BJ (cell line): ENCODE data around the gene ZNF280D. TPM values are rescaled to one million over a fixed set of nuclear protein-coding genes. Genes with fewer than 3 reads are reported as not detected.

Experiments used
- CTCF ChIA-PET: fragments of 350-600 bp; formaldehyde crosslinking; extraction: SDS; loops from one replicate; lab custom pipeline; 2021; ENCODE audit warnings: antibody characterized with exemption, inconsistent platforms; lab: Yijun Ruan, JAX
- POLR2A ChIA-PET: fragments of 300-600 bp; sonication (Branson Sonifier 250); formaldehyde crosslinking; extraction: SDS; loops from one replicate; lab custom pipeline; 2021; ENCODE audit warnings: antibody characterized with exemption; lab: Charles Lee
- DNase-seq: peaks from one replicate; pipeline ENCODE4 v3.0.0-alpha.2; 2011; ENCODE audit warnings: low read depth
- H3K27me3 ChIP-seq: 2 replicates; pipeline ENCODE4 v1.6.0; 2011; ENCODE audit warnings: low read length; ENCODE audit not compliant: control insufficient read depth, insufficient read depth
- H3K36me3 ChIP-seq: 2 replicates; pipeline ENCODE4 v1.5.1; 2011; ENCODE audit warnings: low read length; ENCODE audit not compliant: control insufficient read depth, insufficient read depth
- H3K4me3 ChIP-seq: 2 replicates; pipeline ENCODE4 v1.5.1; 2011; ENCODE audit warnings: low read depth, mild to moderate bottlenecking, control low read depth, low read length
- polyA plus RNA-seq: library from polyadenylated mRNA; depleted of rRNA; stranded (reverse); fragments of >200 nt; gene quantifications from 2 replicates; pipeline ENCODE4 v1.2.3, GENCODE V29; 2011
- TF ChIP-seq, protein P1 (sequence below): IDR thresholded peaks from 2 replicates; pipeline ENCODE4 v1.5.1; 2011; ENCODE audit warnings: low read depth, mild to moderate bottlenecking, control low read depth, inconsistent platforms, low read length, moderate library complexity; ENCODE audit not compliant: insufficient read depth

Gene ZNF280D
- polyA plus RNA-seq, 1 experiment: 4.0 TPM

DNA sequence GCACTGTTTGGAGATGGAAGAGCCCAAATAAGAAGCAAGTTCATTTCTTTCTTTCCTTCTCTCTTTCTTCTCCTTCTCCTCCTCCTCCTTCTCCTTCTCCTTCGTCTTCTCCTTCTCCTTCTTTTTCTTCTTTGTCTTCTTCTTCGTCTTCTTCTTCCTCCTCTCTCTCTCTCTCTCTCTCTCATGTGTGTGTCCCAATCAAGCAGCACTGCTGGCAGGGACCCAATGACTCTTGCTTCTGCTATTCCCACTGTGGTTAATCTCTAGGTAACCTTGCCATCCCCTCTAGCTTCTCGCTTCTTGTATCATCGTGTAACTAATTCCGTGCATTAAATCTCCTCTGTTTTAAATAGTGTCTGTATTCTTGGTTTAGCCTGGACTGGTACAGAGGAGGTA lies 26.1 kb upstream of the ZNF280D start:
- Histone ChIP-seq H3K4me3 (no peak overlapping the region), H3K36me3 (no peaks in the 10 kb centered on the region), H3K27me3 (no peaks in the 10 kb centered on the region)
- POLR2A ChIA-PET: interaction anchor here (0.6 kb wide), 1 partner anchor 40 kb away, joined by 5 read pairs; no protein-coding TSS in a partner anchor
- TF ChIP-seq, protein P1, sequence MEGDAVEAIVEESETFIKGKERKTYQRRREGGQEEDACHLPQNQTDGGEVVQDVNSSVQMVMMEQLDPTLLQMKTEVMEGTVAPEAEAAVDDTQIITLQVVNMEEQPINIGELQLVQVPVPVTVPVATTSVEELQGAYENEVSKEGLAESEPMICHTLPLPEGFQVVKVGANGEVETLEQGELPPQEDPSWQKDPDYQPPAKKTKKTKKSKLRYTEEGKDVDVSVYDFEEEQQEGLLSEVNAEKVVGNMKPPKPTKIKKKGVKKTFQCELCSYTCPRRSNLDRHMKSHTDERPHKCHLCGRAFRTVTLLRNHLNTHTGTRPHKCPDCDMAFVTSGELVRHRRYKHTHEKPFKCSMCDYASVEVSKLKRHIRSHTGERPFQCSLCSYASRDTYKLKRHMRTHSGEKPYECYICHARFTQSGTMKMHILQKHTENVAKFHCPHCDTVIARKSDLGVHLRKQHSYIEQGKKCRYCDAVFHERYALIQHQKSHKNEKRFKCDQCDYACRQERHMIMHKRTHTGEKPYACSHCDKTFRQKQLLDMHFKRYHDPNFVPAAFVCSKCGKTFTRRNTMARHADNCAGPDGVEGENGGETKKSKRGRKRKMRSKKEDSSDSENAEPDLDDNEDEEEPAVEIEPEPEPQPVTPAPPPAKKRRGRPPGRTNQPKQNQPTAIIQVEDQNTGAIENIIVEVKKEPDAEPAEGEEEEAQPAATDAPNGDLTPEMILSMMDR: no peak
- CTCF ChIA-PET: interaction anchor here (0.7 to 1.3 kb wide), 5 partner anchors 26 to 263 kb away, joined by 3 to 6 read pairs (median 3); partner anchors contain the start of gene ZNF280D
- DNase-seq: peak; percentile 59

DNA sequence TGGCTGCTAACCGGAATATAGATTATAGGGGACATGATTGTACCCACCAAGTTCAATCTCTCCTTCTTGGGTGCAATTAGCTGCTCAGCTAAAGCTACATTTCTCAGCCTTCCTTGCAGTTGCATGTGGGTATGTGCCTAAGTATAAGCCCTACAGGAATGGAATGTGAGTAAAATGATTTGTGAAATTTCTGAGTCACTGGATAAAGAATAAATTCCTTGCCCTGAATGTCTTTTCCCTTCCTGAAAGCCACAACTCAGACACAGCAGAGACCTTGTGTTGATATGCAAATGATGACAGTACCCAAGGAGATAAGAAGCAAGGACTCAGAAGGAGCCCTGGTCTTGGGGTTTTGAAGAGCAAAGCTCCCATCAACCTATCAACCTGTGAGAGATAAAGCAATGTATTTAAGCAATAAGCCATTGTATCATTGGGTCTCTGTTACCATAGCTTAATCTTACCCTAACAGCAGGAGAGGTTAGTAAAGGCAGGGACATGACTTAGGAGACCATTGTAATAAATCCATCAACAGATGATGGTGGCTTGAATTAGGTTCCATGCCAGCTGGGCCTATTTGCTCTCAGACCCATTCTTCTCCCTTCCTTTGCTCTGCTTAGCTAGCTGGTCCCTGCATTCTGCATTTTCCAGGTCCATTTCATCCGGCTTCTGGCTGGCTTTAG lies 25.6 kb upstream of the ZNF280D start:
- DNase-seq: peak; percentile 41
- Histone ChIP-seq H3K27me3 (no peaks in the 10 kb centered on the region), H3K4me3 (no peak overlapping the region), H3K36me3 (no peaks in the 10 kb centered on the region)
- ChIA-PET POLR2A (no interaction called here), CTCF (interaction anchor here (0.7 to 1.6 kb wide), 4 partner anchors 25 to 262 kb away, joined by 3 read pairs; partner anchors contain the start of gene ZNF280D)
- TF ChIP-seq, protein P1: no peak

DNA sequence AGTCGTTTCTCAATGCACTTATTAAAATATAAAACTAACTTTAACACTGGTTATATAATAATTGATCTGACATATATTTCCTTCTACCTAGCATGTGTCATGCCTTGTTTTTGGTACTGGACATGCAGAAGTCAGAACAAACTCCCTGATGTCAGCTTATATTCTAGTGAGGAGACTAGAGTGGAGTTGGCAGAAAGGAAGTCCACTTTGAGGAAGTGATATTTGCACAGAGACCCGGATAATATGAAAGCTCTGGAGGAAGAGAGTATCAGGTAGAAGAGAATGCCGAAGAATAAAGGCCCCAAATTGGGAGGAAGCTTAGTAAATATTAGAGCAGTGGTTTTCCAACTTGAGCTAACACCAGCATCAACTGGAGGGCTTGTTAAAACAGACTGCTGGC lies 24.6 kb upstream of the ZNF280D start:
- TF ChIP-seq, protein P1: no peak
- Histone ChIP-seq H3K27me3 (no peaks in the 10 kb centered on the region), H3K36me3 (no peaks in the 10 kb centered on the region), H3K4me3 (no peak overlapping the region)
- POLR2A ChIA-PET: interaction anchor here (0.6 kb wide), 1 partner anchor 20 kb away, joined by 4 read pairs; no protein-coding TSS in a partner anchor
- DNase-seq: no peak
- CTCF ChIA-PET: interaction anchor here (1.6 kb wide), 1 partner anchor 64 kb away, joined by 3 read pairs; no protein-coding TSS in a partner anchor

DNA sequence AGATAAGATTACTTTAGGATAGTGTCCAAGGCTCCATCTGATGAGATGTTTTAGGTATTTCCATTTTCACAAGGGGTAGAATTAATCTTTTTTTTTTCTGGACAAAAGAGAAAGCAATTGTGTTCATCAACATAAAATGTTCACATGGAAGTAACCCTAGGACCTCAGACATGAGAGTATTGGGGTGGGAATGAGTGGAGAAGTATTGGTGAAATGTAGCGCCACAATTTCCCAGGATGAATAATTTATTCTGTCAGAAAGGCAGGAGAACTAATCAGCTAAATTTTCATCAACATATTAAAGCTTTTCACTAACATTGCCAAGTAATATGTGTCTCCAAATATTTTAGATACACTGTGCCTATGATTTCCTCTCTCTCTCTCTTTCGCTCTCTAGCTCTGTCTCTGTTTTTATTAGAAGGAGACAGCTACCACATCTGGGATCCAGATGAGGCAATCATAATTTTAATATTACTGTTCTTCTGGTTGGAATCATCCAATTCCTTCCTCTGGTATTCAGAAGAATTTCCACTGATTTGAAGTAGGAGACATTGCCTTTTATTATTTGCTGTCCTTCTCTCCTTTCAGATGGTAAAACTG lies 21.6 kb upstream of the ZNF280D start:
- no peaks in the 10 kb centered on the region for H3K36me3 ChIP-seq
- CTCF ChIA-PET: interaction anchor here (1.1 to 1.2 kb wide), 2 partner anchors 9 to 15 kb away, joined by 3 read pairs; no protein-coding TSS in a partner anchor
- H3K4me3 ChIP-seq: no peak overlapping the region
- no peaks in the 10 kb centered on the region for H3K27me3 ChIP-seq
- peak; percentile 68 for DNase-seq
- POLR2A ChIA-PET: interaction anchor here (1.0 kb wide), 1 partner anchor 21 kb away, joined by 3 read pairs; no protein-coding TSS in a partner anchor
- TF ChIP-seq, protein P1: no peak

DNA sequence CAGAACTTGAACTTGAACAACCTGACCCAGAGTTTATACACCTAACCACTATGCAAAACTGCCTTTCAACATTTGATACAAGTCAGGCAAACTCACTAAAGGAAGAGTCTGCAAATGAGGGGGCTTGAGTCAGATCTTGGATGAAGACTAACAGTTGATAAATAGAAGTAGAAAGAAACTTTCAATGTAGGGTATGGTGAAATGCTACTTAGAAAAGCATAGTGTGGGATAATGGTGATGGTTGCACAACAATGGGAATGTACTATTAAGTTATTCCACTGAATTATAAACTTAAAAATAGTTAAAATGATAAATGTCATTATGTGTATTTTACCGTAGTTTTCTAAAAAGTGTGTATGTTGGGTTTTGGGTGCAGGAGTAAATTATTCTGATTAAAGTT lies 19.7 kb upstream of the ZNF280D start:
- ChIA-PET POLR2A (no interaction called here), CTCF (no interaction called here)
- no peaks in the 10 kb centered on the region for H3K27me3 ChIP-seq
- DNase-seq: no peak
- H3K4me3 ChIP-seq: no peak overlapping the region
- no peaks in the 10 kb centered on the region for H3K36me3 ChIP-seq
- TF ChIP-seq, protein P1: no peak
